Endothelial cell of hepatic sinusoid (primary cell): ENCODE measurements around the gene ITK.

ENCODE experiments used
- in situ Hi-C: cut with HindIII; loops from 2 replicates; pipeline ENCODE4 v1.10.0; 2017; ENCODE audit warnings: low sequenced_read_pairs

Gene ITK

DNA sequence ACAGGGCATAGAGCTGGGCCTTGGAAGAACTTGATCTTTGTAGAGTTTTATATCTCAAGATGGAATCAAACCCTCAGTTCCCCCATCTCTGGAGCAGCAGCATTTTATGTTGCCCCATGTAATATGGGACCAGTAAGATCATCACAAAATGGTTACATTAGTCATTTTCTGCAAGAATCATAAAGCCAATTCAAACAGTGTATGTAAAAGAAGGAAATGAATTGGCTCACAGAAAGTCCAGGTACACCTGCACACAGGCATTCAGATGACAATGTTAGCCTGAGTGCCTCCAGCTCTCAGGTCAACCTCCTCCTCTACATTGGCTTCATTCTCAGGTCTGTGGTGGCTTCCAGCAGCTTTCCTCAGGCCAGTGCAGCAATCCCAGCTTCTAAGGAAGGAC is 120.4 kb downstream of the ITK start:
- in situ Hi-C loops: no loop called here

DNA sequence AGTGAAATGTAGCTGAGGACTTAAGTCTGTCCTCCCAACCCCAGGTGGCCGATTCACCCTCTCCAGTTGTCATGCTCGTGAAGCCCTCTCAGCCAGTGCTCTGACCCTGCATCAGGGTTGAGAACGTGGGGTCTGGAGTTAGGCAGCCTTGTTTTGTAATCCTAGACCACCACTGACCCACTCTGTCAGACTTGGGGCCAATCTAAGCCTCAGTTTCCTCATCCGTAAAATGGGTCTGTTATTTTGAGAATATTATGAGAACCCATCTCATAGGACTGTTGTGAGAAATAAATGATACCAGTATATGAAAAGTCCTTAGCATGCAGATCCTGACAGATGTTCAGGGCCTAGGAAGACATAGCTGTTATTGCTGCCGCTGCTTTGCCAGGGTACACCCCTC is 122.4 kb downstream of the ITK start:
- in situ Hi-C loops: no loop called here

GRCh38 chr5:157303667-157304327 is 123.2 kb downstream of the ITK start:
- in situ Hi-C loops: no loop called here
